Tibial nerve (tissue), 3 donors: ENCODE results near the gene PTPRD.

ENCODE experiments used
- CTCF ChIP-seq, 5 experiments: fragments of 200-600 bp in 3 of 5; fragments of 450-650 bp in 2 of 5; sonication (generic) in 3 of 5; IDR thresholded peaks; one replicate each; pipeline ENCODE4 v1.5.1; 2016 to 2019; ENCODE audit warnings: antibody characterized with exemption in 5 of 5, mild to moderate bottlenecking in 3 of 5, moderate library complexity in 2 of 5
- POLR2A ChIP-seq, 2 donors: fragments of 450-650 bp; IDR thresholded peaks; one replicate each; pipeline ENCODE4 v1.6.1; 2017; ENCODE audit warnings: antibody characterized with exemption in 2 of 2, mild to moderate bottlenecking in 2 of 2, moderate library complexity in 2 of 2

DNA sequence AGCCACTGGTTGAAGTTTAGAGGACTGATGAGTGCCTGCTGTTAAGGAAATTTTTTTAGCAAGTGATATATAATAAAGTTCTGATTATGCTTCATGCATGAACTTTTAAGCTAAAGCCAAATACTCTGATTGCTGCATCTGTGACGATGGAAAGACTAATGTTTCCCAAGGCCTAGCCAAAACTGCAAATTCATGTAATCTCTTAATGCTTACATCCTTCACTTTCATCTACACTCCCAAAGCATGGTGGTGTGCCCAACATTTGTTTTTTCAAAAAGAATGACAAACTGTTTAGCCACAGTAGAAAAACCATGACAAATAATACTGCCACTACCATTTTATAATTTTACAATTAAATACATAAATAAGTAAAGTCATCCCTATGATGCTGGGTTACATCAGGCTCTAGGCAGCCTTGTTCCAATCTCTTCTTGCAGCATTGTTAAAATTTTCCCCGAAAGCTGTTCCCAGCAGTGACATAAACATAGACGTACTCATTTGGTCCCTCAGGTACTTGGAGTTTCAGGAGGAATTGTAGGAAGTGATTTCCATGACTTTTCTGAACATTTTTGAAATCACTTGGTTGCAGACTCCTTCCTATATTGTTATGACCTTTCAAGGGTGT, 2187.9 kb downstream of the PTPRD start:
- no peak for TF ChIP-seq CTCF (IDR thresholded peaks at IDR 0.05)
- no peak for TF ChIP-seq POLR2A (IDR thresholded peaks at IDR 0.05)
